K562 (cell line): Measurements from ENCODE around the gene CPNE1. TPM values are rescaled to one million over a fixed set of nuclear protein-coding genes. Genes with fewer than 3 reads are reported as not detected.

ENCODE experiments used
- CHD4 ChIP-seq: fragments of 200-600 bp; sonication (generic); IDR thresholded peaks from 3 replicates; pipeline ENCODE4 v1.6.1; 2012; ENCODE audit warnings: low read depth, mild to moderate bottlenecking, mixed read lengths, low read length, inconsistent platforms; ENCODE audit not compliant: insufficient read depth, insufficient replicate concordance, poor library complexity, severe bottlenecking
- ESRRB ChIP-seq: fragments of 250-450 bp; sonication (Bioruptor Pico); IDR thresholded peaks from 2 replicates; pipeline ENCODE4 v1.5.0; 2020; ENCODE audit warnings: mild to moderate bottlenecking, moderate library complexity, borderline replicate concordance
- FOXP1 ChIP-seq: sonication (generic); formaldehyde crosslinking; IDR thresholded peaks from 2 replicates; pipeline ENCODE4 v1.8.0; 2022; ENCODE audit warnings: mild to moderate bottlenecking, missing genetic modification reagents
- JUN ChIP-seq, 2 experiments: sonication (generic) in 1 of 2; formaldehyde crosslinking in 1 of 2; IDR thresholded peaks; 2 replicates each; pipeline versions ENCODE4 v1.6.1 to v1.8.0; 2012 to 2022; ENCODE audit warnings: borderline replicate concordance in 2 of 2, mild to moderate bottlenecking in 2 of 2, improper control_type of control experiment in 1 of 2, low read depth in 1 of 2, low read length in 1 of 2, missing genetic modification reagents in 1 of 2
- JUND ChIP-seq, 2 experiments: IDR thresholded peaks; 2 replicates in 1 of 2; 3 replicates in 1 of 2; pipeline ENCODE4 v1.6.1; 2011; ENCODE audit warnings: borderline replicate concordance in 2 of 2, low read depth in 2 of 2, low read length in 2 of 2, improper control_type of control experiment in 1 of 2, missing biosample characterization in 1 of 2, missing genetic modification characterization in 1 of 2, missing genetic modification reagents in 1 of 2
- KLF1 ChIP-seq: fragments of 450-650 bp; IDR thresholded peaks from 2 replicates; pipeline ENCODE4 v1.6.1; 2016; ENCODE audit warnings: missing genetic modification characterization, missing compliant biosample characterization
- KLF16 ChIP-seq: IDR thresholded peaks from 2 replicates; pipeline ENCODE4 v1.6.1; 2016; ENCODE audit warnings: antibody characterized with exemption
- MAZ ChIP-seq, 2 experiments: fragments of 450-650 bp in 1 of 2; sonication (generic) in 1 of 2; formaldehyde crosslinking; IDR thresholded peaks in 1 of 2; conservative IDR thresholded peaks in 1 of 2; 2 replicates each; pipeline versions ENCODE4 v1.4.0 to v1.5.0; 2020; ENCODE audit warnings: mild to moderate bottlenecking in 1 of 2, missing genetic modification reagents in 1 of 2
- MCM3 ChIP-seq: fragments of 450-650 bp; IDR thresholded peaks from 2 replicates; pipeline ENCODE4 v1.6.1; 2016
- MYNN ChIP-seq, 2 experiments: sonication (generic); formaldehyde crosslinking in 1 of 2; IDR thresholded peaks; 2 replicates each; pipeline versions ENCODE4 v1.5.0 to v1.6.1; 2016 to 2020; ENCODE audit warnings: antibody characterized with exemption in 1 of 2, missing genetic modification reagents in 1 of 2
- NRF1 ChIP-seq, 2 experiments: fragments of 450-650 bp; IDR thresholded peaks in 1 of 2; conservative IDR thresholded peaks in 1 of 2; 2 replicates each; pipeline ENCODE4 v1.6.1; 2014; ENCODE audit warnings: mild to moderate bottlenecking in 2 of 2
- PHB ChIP-seq: fragments of 250-450 bp; sonication (Bioruptor Pico); IDR thresholded peaks from 2 replicates; pipeline ENCODE4 v1.5.0; 2021
- POLR2H ChIP-seq: IDR thresholded peaks from 2 replicates; pipeline ENCODE4 v1.6.1; 2016; ENCODE audit warnings: missing genetic modification characterization, low read depth, mild to moderate bottlenecking, control low read depth, missing compliant biosample characterization, moderate library complexity
- POLR3A ChIP-seq: IDR thresholded peaks from 2 replicates; pipeline ENCODE4 v1.6.1; 2011; ENCODE audit warnings: borderline replicate concordance, mild to moderate bottlenecking, moderate library complexity; ENCODE audit not compliant: insufficient read length, insufficient read depth; ENCODE audit errors: extremely low read depth
- RAD21 ChIP-seq, 2 experiments: fragments of 250-450 bp in 1 of 2; fragments of 450-650 bp in 1 of 2; sonication (Bioruptor Pico) in 1 of 2; formaldehyde crosslinking in 1 of 2; IDR thresholded peaks in 1 of 2; conservative IDR thresholded peaks in 1 of 2; 2 replicates each; pipeline versions ENCODE4 v1.4.0 to v1.8.0; 2020 to 2022; ENCODE audit warnings: mild to moderate bottlenecking in 2 of 2, moderate library complexity in 1 of 2
- SIN3B ChIP-seq: fragments of 450-650 bp; IDR thresholded peaks from 2 replicates; pipeline ENCODE4 v1.6.1; 2017; ENCODE audit warnings: low read depth, mild to moderate bottlenecking, moderate library complexity
- TEAD4 ChIP-seq, 2 experiments: sonication (generic) in 1 of 2; formaldehyde crosslinking in 1 of 2; IDR thresholded peaks; 2 replicates each; pipeline versions ENCODE4 v1.6.1 to v1.8.0; 2012 to 2022; ENCODE audit warnings: borderline replicate concordance in 1 of 2, inconsistent platforms in 1 of 2, low read length in 1 of 2, mild to moderate bottlenecking in 1 of 2, missing genetic modification reagents in 1 of 2
- ZNF41 ChIP-seq: fragments of 250-450 bp; sonication (Bioruptor Pico); conservative IDR thresholded peaks from 2 replicates; pipeline ENCODE4 v1.4.0; 2020; ENCODE audit warnings: mild to moderate bottlenecking
- polyA plus RNA-seq, 8 experiments: library from polyadenylated mRNA; depleted of rRNA in 4 of 8; stranded (reverse) in 5 of 8; unstranded in 3 of 8; fragments of >200 nt; fragmentation: Nextera tagmentation in 2 of 8; fragmentation: Illumina TruSeq in 1 of 8; extraction: Ambion mirVana in 2 of 8; extraction: Trizol in 1 of 8; gene quantifications; 2 replicates each; pipeline versions ENCODE4 v1.2.1 to v1.2.3, GENCODE V29; 2011 to 2014; ENCODE audit warnings: inconsistent platforms in 1 of 8, missing spikeins in 1 of 8
- total RNA-seq, 7 experiments: library from RNA; depleted of rRNA in 6 of 7; stranded (reverse); fragments of >200 nt in 6 of 7; fragmentation: Illumina TruSeq in 2 of 7; extraction: Trizol in 2 of 7; gene quantifications; 2 replicates each; pipeline versions ENCODE4 v1.2.1 to v1.2.3, GENCODE V29; 2011 to 2021; ENCODE audit warnings: low replicate concordance in 1 of 7
- TF ChIP-seq, protein P1 (sequence below): sonication (generic); formaldehyde crosslinking; IDR thresholded peaks from 2 replicates; pipeline ENCODE4 v1.8.0; 2022; ENCODE audit warnings: missing genetic modification reagents, mild to moderate bottlenecking, moderate library complexity, borderline replicate concordance
- TF ChIP-seq, protein P2 (sequence below): sonication (generic); formaldehyde crosslinking; IDR thresholded peaks from 2 replicates; pipeline ENCODE4 v1.8.0; 2022; ENCODE audit warnings: mild to moderate bottlenecking, missing genetic modification reagents
- TF ChIP-seq, protein P3 (sequence below): sonication (generic); formaldehyde crosslinking; IDR thresholded peaks from 2 replicates; pipeline ENCODE4 v1.9.0; 2022; ENCODE audit warnings: mild to moderate bottlenecking, missing genetic modification reagents
- TF ChIP-seq, protein P4 (sequence below): sonication (generic); formaldehyde crosslinking; IDR thresholded peaks from 2 replicates; pipeline ENCODE4 v1.8.1; 2022; ENCODE audit warnings: missing genetic modification reagents

CPNE1 gene
- total and polyA plus RNA-seq, 9 of the 15 experiments (the other 6 are each of a cell fraction or from before 2014, with no cell fraction given), result 42.1 to 102 (median 56.0) TPM

DNA sequence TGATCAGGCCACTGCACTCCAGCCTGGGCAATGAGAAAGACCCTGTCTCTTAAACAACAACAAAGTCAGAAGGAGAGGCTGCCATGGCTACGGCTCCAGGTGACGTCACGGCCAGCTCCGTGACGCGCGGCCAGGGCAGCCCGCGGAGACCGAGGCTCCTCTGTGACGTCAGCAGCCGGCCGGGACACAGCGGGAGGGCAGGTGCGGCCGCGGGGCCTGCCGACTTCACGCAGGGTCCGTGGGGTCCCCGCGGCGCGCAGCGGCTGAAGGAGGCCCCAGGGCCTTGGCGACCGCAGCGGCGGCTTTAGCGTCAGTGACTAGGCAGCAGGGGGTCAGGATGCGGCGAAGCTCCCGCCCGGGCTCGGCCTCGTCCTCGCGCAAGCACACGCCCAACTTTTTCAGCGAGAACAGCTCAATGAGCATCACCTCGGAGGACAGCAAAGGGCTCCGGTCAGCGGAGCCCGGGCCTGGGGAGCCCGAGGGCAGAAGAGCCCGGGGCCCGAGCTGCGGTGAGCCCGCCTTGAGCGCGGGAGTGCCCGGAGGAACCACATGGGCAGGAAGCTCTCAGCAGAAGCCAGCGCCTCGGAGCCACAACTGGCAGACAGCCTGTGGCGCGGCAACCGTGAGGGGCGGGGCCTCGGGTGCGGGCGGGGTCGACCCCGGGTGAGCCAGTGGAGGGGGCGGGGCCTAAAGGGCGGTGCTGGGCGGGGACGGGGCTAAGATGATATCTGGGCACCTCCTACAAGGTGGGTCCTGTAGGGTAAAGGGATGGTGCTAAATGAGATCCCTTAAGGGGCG is 48.8 kb downstream of the CPNE1 start, which contains the start of gene SPAG4 (continued):
- TF ChIP-seq, protein P1, sequence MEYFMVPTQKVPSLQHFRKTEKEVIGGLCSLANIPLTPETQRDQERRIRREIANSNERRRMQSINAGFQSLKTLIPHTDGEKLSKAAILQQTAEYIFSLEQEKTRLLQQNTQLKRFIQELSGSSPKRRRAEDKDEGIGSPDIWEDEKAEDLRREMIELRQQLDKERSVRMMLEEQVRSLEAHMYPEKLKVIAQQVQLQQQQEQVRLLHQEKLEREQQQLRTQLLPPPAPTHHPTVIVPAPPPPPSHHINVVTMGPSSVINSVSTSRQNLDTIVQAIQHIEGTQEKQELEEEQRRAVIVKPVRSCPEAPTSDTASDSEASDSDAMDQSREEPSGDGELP, result no peak
- TF ChIP-seq CHD4 (no peak), RAD21 (CRISPR knock-in tag; conservative IDR thresholded peaks at IDR 0.05 in 1 of 2, IDR thresholded peaks at IDR 0.05 in 1 of 2) (no peak), JUND (IDR thresholded peaks at IDR 0.05; ENCODE audit: borderline replicate concordance, low read depth, low read length) (peak; percentile 64), JUND (tag; IDR thresholded peaks at IDR 0.05; ENCODE audit: borderline replicate concordance, low read depth, low read length) (0 out of 3 replicates have a peak, but pooled peaks have one; percentile 26), POLR3A (no peak), MCM3 (no peak), SIN3B (no peak), POLR2H (no peak), FOXP1 (CRISPR knock-in tag) (peak; percentile 96), ESRRB (CRISPR knock-in tag) (no peak), NRF1 (conservative IDR thresholded peaks at IDR 0.05 in 1 of 2, IDR thresholded peaks at IDR 0.05 in 1 of 2) (peak; percentile 84 to 85), KLF1 (tag) (peak; percentile 60), KLF16 (no peak), MAZ (CRISPR knock-in tag; conservative IDR thresholded peaks at IDR 0.05 in 1 of 2, IDR thresholded peaks at IDR 0.05 in 1 of 2) (peak; percentile 75 to 78), MYNN (IDR thresholded peaks at IDR 0.05) (no peak), MYNN (CRISPR knock-in tag; IDR thresholded peaks at IDR 0.05) (no peak), PHB (CRISPR knock-in tag) (no peak), TEAD4 (IDR thresholded peaks at IDR 0.05; ENCODE audit: low read length) (no peak), TEAD4 (CRISPR knock-in tag; IDR thresholded peaks at IDR 0.05; ENCODE audit: borderline replicate concordance) (peak; percentile 71; the same call in 1 of the 2 replicates), ZNF41 (CRISPR knock-in tag) (no peak), JUN (IDR thresholded peaks at IDR 0.05; ENCODE audit: borderline replicate concordance, low read depth, low read length) (0 out of 2 replicates have a peak, but pooled peaks have one; percentile 13), JUN (CRISPR knock-in tag; IDR thresholded peaks at IDR 0.05; ENCODE audit: borderline replicate concordance) (0 out of 2 replicates have a peak, but pooled peaks have one; percentile 64)
- TF ChIP-seq, protein P2, sequence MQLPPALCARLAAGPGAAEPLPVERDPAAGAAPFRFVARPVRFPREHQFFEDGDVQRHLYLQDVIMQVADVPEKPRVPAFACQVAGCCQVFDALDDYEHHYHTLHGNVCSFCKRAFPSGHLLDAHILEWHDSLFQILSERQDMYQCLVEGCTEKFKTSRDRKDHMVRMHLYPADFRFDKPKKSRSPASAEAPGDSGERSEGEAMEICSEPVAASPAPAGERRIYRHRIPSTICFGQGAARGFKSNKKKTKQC (CRISPR knock-in tag), result peak; percentile 74; the same call in 1 of the 2 replicates
- TF ChIP-seq, protein P3, sequence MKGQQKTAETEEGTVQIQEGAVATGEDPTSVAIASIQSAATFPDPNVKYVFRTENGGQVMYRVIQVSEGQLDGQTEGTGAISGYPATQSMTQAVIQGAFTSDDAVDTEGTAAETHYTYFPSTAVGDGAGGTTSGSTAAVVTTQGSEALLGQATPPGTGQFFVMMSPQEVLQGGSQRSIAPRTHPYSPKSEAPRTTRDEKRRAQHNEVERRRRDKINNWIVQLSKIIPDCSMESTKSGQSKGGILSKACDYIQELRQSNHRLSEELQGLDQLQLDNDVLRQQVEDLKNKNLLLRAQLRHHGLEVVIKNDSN, result 0 out of 2 replicates have a peak, but pooled peaks have one; percentile 26
- TF ChIP-seq, protein P4, sequence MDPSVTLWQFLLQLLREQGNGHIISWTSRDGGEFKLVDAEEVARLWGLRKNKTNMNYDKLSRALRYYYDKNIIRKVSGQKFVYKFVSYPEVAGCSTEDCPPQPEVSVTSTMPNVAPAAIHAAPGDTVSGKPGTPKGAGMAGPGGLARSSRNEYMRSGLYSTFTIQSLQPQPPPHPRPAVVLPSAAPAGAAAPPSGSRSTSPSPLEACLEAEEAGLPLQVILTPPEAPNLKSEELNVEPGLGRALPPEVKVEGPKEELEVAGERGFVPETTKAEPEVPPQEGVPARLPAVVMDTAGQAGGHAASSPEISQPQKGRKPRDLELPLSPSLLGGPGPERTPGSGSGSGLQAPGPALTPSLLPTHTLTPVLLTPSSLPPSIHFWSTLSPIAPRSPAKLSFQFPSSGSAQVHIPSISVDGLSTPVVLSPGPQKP, result no peak
